ENCODE results near the gene ZBTB7C.

The ZBTB7C gene

GRCh38 chr18:48073211-48073930 lies 335.8 kb downstream of the ZBTB7C start:
- Mint-ChIP-seq H3K4me1 (peaks cover 48% of the 10 kb centered on the region), H3K9me3 (no peaks in the 10 kb centered on the region), H3K27ac (peak overlapping the region; percentile 59 to 83 (median 76)), H3K36me3 (ENCODE audit: low read depth) (peaks cover 3% of the 10 kb centered on the region), H3K4me3 (no peak overlapping the region), H3K27me3 (ENCODE audit: low read depth) (peaks cover 3% of the 10 kb centered on the region)
- no peak for TF ChIP-seq CTCF (IDR thresholded peaks at IDR 0.05; ENCODE audit: unreplicated experiment in 3 of 3)

GRCh38 chr18:48072428-48073204 lies 336.6 kb downstream of the ZBTB7C start:
- Mint-ChIP-seq H3K36me3 (ENCODE audit: low read depth) (peaks cover 3% of the 10 kb centered on the region), H3K27me3 (ENCODE audit: low read depth) (peaks cover 3% of the 10 kb centered on the region), H3K27ac (peak overlapping the region; percentile 58 to 83 (median 76)), H3K9me3 (no peaks in the 10 kb centered on the region), H3K4me1 (peaks cover 48% of the 10 kb centered on the region), H3K4me3 (no peak overlapping the region)
- TF ChIP-seq CTCF (IDR thresholded peaks at IDR 0.05; ENCODE audit: unreplicated experiment in 3 of 3): no peak

- no peaks in the 10 kb centered on the region for H3K36me3 Mint-ChIP-seq (ENCODE audit: low read depth)
- peaks cover 54% of the 10 kb centered on the region for H3K4me1 Mint-ChIP-seq
- no peaks in the 10 kb centered on the region for H3K27me3 Mint-ChIP-seq (ENCODE audit: low read depth)
- H3K4me3 Mint-ChIP-seq: no peak overlapping the region
- H3K27ac Mint-ChIP-seq: peak overlapping the region in 2 of 3 experiments; percentile 69 to 73
- no peaks in the 10 kb centered on the region for H3K9me3 Mint-ChIP-seq
- no peak for TF ChIP-seq CTCF (IDR thresholded peaks at IDR 0.05; ENCODE audit: unreplicated experiment in 3 of 3)
Observed at GRCh38 chr18:48068916-48069445, 340.2 kb downstream of the ZBTB7C start.

GRCh38 chr18:48066225-48066652 lies 342.9 kb downstream of the ZBTB7C start:
- H3K27ac Mint-ChIP-seq: peak overlapping the region; percentile 82 to 95 (median 93)
- H3K9me3 Mint-ChIP-seq: no peaks in the 10 kb centered on the region
- H3K4me3 Mint-ChIP-seq: no peak overlapping the region
- H3K36me3 Mint-ChIP-seq (ENCODE audit: low read depth): no peaks in the 10 kb centered on the region
- H3K27me3 Mint-ChIP-seq (ENCODE audit: low read depth): no peaks in the 10 kb centered on the region
- H3K4me1 Mint-ChIP-seq: peaks cover 41% of the 10 kb centered on the region
- no peak for TF ChIP-seq CTCF (IDR thresholded peaks at IDR 0.05; ENCODE audit: unreplicated experiment in 3 of 3)

- peaks cover 42% of the 10 kb centered on the region for H3K4me1 Mint-ChIP-seq
- no peaks in the 10 kb centered on the region for H3K27me3 Mint-ChIP-seq (ENCODE audit: low read depth)
- no peaks in the 10 kb centered on the region for H3K9me3 Mint-ChIP-seq
- peak overlapping the region in 1 of 3 experiments; percentile 20 for H3K4me3 Mint-ChIP-seq
- TF ChIP-seq CTCF (IDR thresholded peaks at IDR 0.05; ENCODE audit: unreplicated experiment in 3 of 3): no peak
- no peaks in the 10 kb centered on the region for H3K36me3 Mint-ChIP-seq (ENCODE audit: low read depth)
- peak overlapping the region; percentile 82 to 95 (median 93) for H3K27ac Mint-ChIP-seq
Observed at GRCh38 chr18:48065601-48065995, 343.6 kb downstream of the ZBTB7C start.

Data from nephron (organoid).